HCT116 (cell line): ENCODE results near the gene DPY19L3. TPM values are rescaled to one million over a fixed set of nuclear protein-coding genes. Genes with fewer than 3 reads are reported as not detected.
"Not testable (repeated sequence)": the region's sequence is repeated elsewhere in the genome, so short reads cannot be mapped to it uniquely, and the experiment has no call there.

ENCODE experiments used
- ATAC-seq: fragments of 200-7000 bp; cut with Tn5 transposase; 2 replicates; pipeline ENCODE4 v1.9.1; 2020; ENCODE audit warnings: mild to moderate bottlenecking, moderate library complexity
- BruUV-seq: library from RNA; stranded (reverse); fragments of 400-500 nt; replicated peaks from 2 replicates; lab custom pipeline; 2021; lab: Mats Ljungman, UMichigan
- CTCF ChIA-PET: fragments of 300-600 bp; sonication (Branson Sonifier 250); formaldehyde crosslinking; loops from one replicate; lab custom pipeline; 2021; ENCODE audit warnings: antibody characterized with exemption; lab: Charles Lee
- POLR2A ChIA-PET: fragments of 300-600, 350-600 bp; sonication (Branson Sonifier 250); formaldehyde crosslinking; loops from one replicate; lab custom pipeline; 2021; ENCODE audit warnings: antibody characterized with exemption; lab: Charles Lee
- RAD21 ChIA-PET, 2 experiments: fragments of 300-600 bp; sonication (Branson Sonifier 250); formaldehyde crosslinking; loops; one replicate each; lab custom pipeline; 2023; ENCODE audit warnings: low total read pairs in 2 of 2; ENCODE audit not compliant: uncharacterized antibody in 2 of 2, unreplicated experiment in 2 of 2, low non-redundant PET in 1 of 2; lab: Charles Lee
- DNase-seq: peaks from one replicate; pipeline ENCODE4 v3.0.0-alpha.2; 2010; ENCODE audit warnings: low read depth, low spot score
- H2AFZ ChIP-seq: fragments of 200-600 bp; shearing (Covaris generic), sonication (generic); 2 replicates; pipeline ENCODE4 v1.6.1; 2017; ENCODE audit warnings: low read depth, mixed run types, mixed read lengths, antibody characterized with exemption, low read length; ENCODE audit not compliant: poor library complexity, severe bottlenecking
- H3K27ac ChIP-seq: 2 replicates; pipeline ENCODE4 v1.5.1; 2012; ENCODE audit warnings: low read depth, low read length
- H3K27me3 ChIP-seq: fragments of 200-600 bp; sonication (generic); 2 replicates; pipeline ENCODE4 v1.6.1; 2016; ENCODE audit warnings: mixed run types, low read length, mixed read lengths; ENCODE audit not compliant: insufficient read depth
- H3K36me3 ChIP-seq, 2 experiments: fragments of 200-500 bp in 1 of 2; fragments of 200-600 bp in 1 of 2; sonication (Bioruptor generic) in 1 of 2; sonication (generic) in 1 of 2; 2 replicates each; pipeline versions ENCODE4 v1.5.1 to v1.6.1; 2014 to 2016; ENCODE audit warnings: low read length in 2 of 2, inconsistent platforms in 1 of 2, mixed read lengths in 1 of 2, mixed run types in 1 of 2; ENCODE audit not compliant: insufficient read depth in 2 of 2, control insufficient read depth in 1 of 2
- H3K4me1 ChIP-seq, 2 experiments: fragments of 200-600 bp in 1 of 2; sonication (generic) in 1 of 2; 2 replicates each; pipeline versions ENCODE4 v1.5.1 to v1.6.1; 2012 to 2017; ENCODE audit warnings: low read length in 2 of 2, inconsistent platforms in 1 of 2, mild to moderate bottlenecking in 1 of 2, mixed read lengths in 1 of 2, mixed run types in 1 of 2, moderate library complexity in 1 of 2; ENCODE audit not compliant: insufficient read depth in 2 of 2, control insufficient read depth in 1 of 2
- H3K4me2 ChIP-seq: fragments of 200-600 bp; sonication (generic); 2 replicates; pipeline ENCODE4 v1.6.1; 2017; ENCODE audit warnings: mixed run types, low read length, mixed read lengths
- H3K4me3 ChIP-seq, 2 experiments: fragments of 200-600 bp in 1 of 2; sonication (generic) in 1 of 2; replicated peaks in 1 of 2; 2 replicates each; pipeline ENCODE4 v1.5.1; 2011 to 2016; ENCODE audit warnings: low read length in 2 of 2, control low read depth in 1 of 2, low read depth in 1 of 2, mild to moderate bottlenecking in 1 of 2, mixed read lengths in 1 of 2, mixed run types in 1 of 2
- H3K79me2 ChIP-seq: fragments of 200-600 bp; sonication (generic); 2 replicates; pipeline ENCODE4 v1.6.1; 2017; ENCODE audit warnings: mild to moderate bottlenecking, mixed run types, low read length, moderate library complexity, mixed read lengths; ENCODE audit not compliant: insufficient read depth
- H3K9ac ChIP-seq: fragments of 200-600 bp; sonication (generic); 2 replicates; pipeline ENCODE4 v1.6.1; 2016; ENCODE audit warnings: low read length, mixed read lengths
- H3K9me2 ChIP-seq: fragments of 200-600 bp; sonication (generic), shearing (Covaris generic); 2 replicates; pipeline ENCODE4 v1.6.1; 2017; ENCODE audit warnings: mixed run types, mild to moderate bottlenecking, moderate library complexity; ENCODE audit not compliant: insufficient read depth
- H3K9me3 ChIP-seq, 2 experiments: fragments of 200-500 bp in 1 of 2; fragments of 200-600 bp in 1 of 2; sonication (Bioruptor generic) in 1 of 2; sonication (generic) in 1 of 2; 2 replicates each; pipeline ENCODE4 v1.6.1; 2014 to 2017; ENCODE audit warnings: low read length in 2 of 2, mixed read lengths in 2 of 2, inconsistent platforms in 1 of 2, low read depth in 1 of 2, mild to moderate bottlenecking in 1 of 2, mixed run types in 1 of 2, moderate library complexity in 1 of 2; ENCODE audit not compliant: control insufficient read depth in 1 of 2, insufficient read depth in 1 of 2
- H4K20me1 ChIP-seq: fragments of 200-600 bp; sonication (generic), shearing (Covaris generic); 2 replicates; pipeline ENCODE4 v1.6.1; 2017; ENCODE audit warnings: mixed run types, mild to moderate bottlenecking, moderate library complexity; ENCODE audit not compliant: insufficient read depth
- ATF3 ChIP-seq: IDR thresholded peaks from 2 replicates; pipeline ENCODE4 v1.6.1; 2012
- EZH2 ChIP-seq: fragments of 200-600 bp; sonication (generic); IDR thresholded peaks from 2 replicates; pipeline ENCODE4 v1.6.1; 2017; ENCODE audit warnings: antibody characterized with exemption, mixed run types
- YY1 ChIP-seq: IDR thresholded peaks from 2 replicates; pipeline ENCODE4 v1.6.1; 2011; ENCODE audit warnings: low read length, low read depth, moderate library complexity, mild to moderate bottlenecking; ENCODE audit not compliant: insufficient replicate concordance; ENCODE audit errors: extremely low read depth
- intact Hi-C: fragments of 100-400 bp; cut with micrococcal nuclease; formaldehyde crosslinking; loops from 2 replicates; pipeline ENCODE4 v1.10.0; 2022
- total RNA-seq: library from RNA; stranded (reverse); gene quantifications from one replicate; pipeline ENCODE4 v1.2.1, GENCODE V29; 2021; ENCODE audit not compliant: unreplicated experiment
- TF ChIP-seq, protein P1 (sequence below): IDR thresholded peaks from 2 replicates; pipeline ENCODE4 v1.6.1; 2011; ENCODE audit warnings: mild to moderate bottlenecking, low read length, moderate library complexity; ENCODE audit not compliant: insufficient replicate concordance; ENCODE audit errors: extremely low read depth

DPY19L3 gene
- total RNA-seq, 1 experiment from 2014 or later, result 14.5 TPM

- BruUV-seq, result no TSS peak
- no peaks in the 10 kb centered on the region for H3K4me1 ChIP-seq
- no peak for DNase-seq
- H3K4me2 ChIP-seq, result no peak overlapping the region
- no peaks in the 10 kb centered on the region for H3K79me2 ChIP-seq
- RAD21 ChIA-PET, result no interaction called here
- H3K9me2 ChIP-seq, result no peaks in the 10 kb centered on the region
- ATAC-seq, result no peak
- POLR2A ChIA-PET, result no interaction called here
- no peaks in the 10 kb centered on the region for H4K20me1 ChIP-seq
- no peak for TF ChIP-seq ATF3
- TF ChIP-seq, protein P1, sequence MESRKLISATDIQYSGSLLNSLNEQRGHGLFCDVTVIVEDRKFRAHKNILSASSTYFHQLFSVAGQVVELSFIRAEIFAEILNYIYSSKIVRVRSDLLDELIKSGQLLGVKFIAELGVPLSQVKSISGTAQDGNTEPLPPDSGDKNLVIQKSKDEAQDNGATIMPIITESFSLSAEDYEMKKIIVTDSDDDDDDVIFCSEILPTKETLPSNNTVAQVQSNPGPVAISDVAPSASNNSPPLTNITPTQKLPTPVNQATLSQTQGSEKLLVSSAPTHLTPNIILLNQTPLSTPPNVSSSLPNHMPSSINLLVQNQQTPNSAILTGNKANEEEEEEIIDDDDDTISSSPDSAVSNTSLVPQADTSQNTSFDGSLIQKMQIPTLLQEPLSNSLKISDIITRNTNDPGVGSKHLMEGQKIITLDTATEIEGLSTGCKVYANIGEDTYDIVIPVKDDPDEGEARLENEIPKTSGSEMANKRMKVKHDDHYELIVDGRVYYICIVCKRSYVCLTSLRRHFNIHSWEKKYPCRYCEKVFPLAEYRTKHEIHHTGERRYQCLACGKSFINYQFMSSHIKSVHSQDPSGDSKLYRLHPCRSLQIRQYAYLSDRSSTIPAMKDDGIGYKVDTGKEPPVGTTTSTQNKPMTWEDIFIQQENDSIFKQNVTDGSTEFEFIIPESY, result no peak
- TF ChIP-seq YY1, result no peak
- no peak for TF ChIP-seq EZH2
- no peaks in the 10 kb centered on the region for H3K9me3 ChIP-seq
- H2AFZ ChIP-seq, result no peak overlapping the region
- H3K4me3 ChIP-seq, result no peak overlapping the region
- H3K27ac ChIP-seq, result no peak overlapping the region
- no peak overlapping the region for H3K9ac ChIP-seq
- H3K27me3 ChIP-seq, result no peaks in the 10 kb centered on the region
- intact Hi-C loops, result no loop called here
- CTCF ChIA-PET, result no interaction called here
- H3K36me3 ChIP-seq, result no peaks in the 10 kb centered on the region; a peak in 1 of 4 replicates
These were observed 37.1 kb downstream of the DPY19L3 start for GRCh38 chr19:32442650-32443049.

GRCh38 chr19:32447534-32447933 lies 42.0 kb downstream of the DPY19L3 start:
- POLR2A ChIA-PET, DNase-seq, RAD21 ChIA-PET, BruUV-seq, H3K4me2 ChIP-seq, intact Hi-C loops, CTCF ChIA-PET, H4K20me1 ChIP-seq, H3K4me3 ChIP-seq, H3K27me3 ChIP-seq, H3K9me3 ChIP-seq, ATAC-seq, H2AFZ ChIP-seq, H3K4me1 ChIP-seq, H3K9ac ChIP-seq, H3K36me3 ChIP-seq, H3K27ac ChIP-seq, H3K9me2 ChIP-seq, H3K79me2 ChIP-seq: not testable (repeated sequence)
